ENCODE measurements around the gene FRMD3.

FRMD3 gene

DNA sequence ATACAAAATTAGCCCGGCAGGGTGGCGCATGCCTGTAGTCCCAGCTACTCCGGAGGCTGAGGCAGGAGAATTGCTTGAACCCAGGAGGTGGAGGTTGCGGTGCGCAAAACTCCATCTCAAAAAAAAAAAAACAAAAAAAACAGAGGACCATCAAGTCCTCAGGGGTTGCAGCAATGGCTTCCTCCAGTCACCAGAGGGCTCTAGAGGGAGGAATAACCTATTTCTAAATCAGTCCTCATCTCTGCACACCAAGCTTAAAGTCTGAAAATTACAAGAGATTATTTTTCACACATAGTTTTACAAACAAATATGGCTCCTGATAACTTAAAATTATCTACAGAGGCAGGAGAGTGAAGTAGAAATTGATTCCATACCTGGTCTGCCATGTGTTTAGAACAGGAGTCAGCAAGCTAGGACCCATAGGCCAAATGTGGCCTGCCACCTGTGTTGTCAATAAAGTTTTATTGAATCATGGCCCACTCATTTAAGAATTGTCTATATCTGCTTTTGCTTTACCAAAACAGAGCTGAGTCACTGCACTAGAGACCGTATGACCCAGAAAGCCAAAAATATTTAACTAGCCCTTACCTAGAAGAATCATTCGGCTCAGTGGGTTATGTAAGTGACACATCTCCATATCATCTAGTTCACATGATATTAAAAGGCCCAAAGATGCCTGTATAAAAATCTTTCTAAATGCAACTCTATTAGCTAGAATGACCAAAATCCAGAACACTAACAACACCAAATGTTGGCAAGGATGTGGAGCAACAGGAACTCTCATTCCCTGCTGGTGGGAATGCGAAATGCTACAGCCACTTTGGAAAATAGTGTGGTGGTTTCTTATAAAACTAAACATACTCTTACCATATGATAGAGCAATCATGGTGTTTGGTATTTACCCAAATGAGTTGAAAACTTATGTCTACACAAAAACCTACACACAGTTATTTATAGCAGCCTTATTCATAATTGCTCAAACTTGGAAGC lies 207.7 kb downstream of the FRMD3 start:
- DNase-seq (ENCODE audit: low spot score) = no peak

DNA sequence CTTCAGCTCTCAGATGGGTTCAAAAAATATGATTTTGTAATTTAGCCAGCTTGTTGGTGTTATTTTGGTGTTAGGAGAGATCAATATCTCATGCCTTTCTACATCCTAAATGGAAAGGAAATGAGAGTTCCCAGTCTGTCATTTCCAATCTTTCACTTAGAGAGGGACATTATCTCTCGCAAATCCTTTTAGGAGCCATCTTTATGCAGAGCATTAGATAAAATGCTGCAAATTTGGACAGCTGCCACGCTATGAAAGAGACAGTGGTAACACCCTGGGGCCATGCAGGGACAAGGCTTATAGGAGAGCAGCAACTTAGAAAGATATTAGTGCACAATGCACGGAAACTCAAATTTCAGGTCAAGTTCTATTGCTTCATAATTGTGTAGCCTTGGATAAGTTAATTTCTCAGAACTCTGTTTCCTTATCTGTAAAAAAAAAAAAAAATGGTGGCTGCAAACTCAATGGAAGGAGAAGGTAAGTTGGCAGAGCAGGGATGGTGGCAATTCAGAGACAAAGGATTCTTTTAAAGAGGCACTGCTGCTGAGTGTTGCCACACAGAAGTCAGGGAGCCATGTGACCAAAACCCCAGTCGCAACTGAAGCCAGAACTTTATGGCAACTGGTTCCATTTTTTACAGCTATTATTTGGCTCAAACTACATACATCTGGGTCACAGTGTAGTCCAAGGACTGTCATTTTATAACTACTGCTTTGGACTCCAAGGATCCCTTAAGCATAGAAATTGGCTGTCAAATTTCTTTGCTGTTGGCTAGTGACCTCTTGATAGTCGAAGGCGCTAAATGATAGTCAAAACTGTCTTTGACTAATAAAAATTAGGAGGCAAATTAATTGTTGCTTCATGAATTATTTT lies 210.2 kb downstream of the FRMD3 start:
- no peak for DNase-seq (ENCODE audit: low spot score)

DNA sequence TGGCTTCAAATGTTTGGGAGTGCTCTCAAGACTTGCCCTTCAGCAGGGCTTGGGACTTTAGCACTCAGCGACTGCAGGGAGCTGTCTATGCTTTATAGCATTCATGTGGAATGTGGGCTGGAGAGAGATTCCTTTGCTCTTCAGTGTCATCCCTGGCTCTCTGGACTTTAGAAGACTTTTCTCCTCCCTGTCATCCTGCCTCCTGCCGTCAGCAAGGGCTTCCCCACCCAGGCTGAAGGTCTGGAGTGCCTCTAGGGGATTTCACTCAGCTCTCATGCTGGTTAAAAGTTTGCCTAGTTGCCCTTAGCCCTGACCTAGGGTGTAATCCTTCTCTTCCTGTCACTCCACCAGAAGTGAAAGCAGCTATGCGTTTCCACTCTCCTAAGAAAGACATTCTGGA lies 210.9 kb downstream of the FRMD3 start:
- DNase-seq (ENCODE audit: low spot score) = no peak

DNA sequence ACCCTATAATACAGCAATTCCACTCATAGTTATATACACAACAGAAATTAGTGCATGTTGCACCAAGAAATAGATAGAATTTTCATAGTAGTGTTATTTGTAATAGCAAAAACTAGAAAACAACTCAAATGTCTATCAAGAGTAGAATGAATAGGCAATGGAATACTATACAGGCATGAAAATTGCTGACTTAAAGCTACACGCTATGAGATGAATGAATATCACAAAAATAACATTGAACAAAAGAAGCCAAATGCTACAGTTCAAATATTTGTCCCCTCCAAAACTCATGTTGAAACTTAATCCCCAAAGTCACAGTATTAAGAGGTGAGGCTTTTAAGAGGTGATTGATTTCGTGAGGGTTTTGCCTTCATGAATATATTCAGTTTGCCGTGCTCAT lies 215.1 kb downstream of the FRMD3 start:
- DNase-seq (ENCODE audit: low spot score) = no peak

DNA sequence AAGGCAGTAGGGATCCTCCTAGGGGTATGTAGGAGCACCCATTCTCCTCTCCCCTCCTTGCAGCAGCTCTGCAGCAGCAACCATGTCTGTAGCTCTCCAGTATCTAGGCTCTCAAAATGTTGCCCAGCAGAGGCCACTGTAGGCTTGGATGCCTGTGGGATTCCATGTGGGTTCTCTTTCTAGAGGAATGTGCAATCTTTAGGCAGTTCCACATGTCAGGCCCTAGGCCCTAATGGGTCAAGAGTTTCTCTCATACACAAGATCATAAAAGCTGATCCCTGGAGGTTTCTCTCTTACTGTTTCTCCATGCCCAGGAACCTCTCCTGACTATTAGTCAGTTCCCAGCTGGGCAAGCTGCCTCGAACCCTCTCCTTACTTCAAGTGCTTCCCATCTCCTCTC lies 215.8 kb downstream of the FRMD3 start:
- DNase-seq (ENCODE audit: low spot score) = no peak

DNA sequence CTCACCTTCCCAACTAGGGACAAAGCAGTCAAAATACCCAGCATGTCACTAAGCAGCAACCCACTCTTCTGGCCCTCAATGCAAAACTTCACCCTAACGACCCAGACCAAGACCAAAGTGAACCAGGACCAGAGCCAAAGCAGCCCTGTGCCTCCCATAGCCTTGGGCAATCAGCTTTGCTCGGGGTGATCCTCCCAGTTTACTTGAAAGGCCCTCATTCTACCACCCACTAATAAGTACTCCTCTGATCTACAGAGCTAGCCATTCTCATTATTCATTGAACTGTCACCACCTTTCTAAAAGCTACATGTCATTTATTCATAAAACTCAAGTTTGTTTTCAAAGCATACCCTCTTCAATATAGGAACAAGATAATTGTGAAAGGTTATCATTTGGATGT lies 221.0 kb downstream of the FRMD3 start:
- DNase-seq (ENCODE audit: low spot score) = no peak

DNA sequence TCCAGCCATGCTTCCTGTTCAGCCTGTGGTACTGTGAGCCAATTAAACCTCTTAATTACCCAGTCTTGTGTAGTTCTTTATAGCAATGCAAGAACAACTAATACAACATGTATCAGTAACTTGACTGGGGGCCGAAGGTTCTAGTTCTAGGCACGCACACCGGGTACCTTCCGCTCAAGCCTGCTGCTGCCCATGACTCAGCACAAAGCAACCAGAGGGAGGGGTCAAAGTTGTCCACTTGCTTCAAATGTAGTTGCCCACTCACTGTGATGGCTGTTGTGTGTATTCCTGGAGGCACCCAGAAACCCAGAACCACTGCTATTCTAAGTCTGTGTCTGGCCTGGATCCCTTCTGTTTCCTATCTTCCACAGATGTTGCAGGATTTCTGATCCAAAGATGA lies 222.6 kb downstream of the FRMD3 start:
- no peak for DNase-seq (ENCODE audit: low spot score)

DNA sequence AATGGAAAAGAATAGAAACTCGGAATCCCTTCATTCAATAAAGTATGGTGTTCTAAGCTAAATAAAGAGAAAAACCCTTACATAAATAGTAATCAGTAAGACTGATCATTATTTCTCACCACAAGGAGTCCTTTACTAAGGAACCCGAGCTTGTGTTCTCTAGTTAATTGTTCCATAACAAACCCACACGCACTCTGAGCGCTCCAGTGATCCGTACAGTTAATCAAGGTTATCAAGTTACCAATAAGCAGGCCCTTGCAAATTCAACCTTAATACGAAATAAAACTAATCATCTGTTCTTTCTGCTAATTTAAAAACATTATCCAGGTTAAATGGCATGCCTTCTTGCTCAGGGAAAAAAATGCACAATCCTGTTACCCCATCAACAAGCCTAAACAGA lies 224.4 kb downstream of the FRMD3 start:
- no peak for DNase-seq (ENCODE audit: low spot score)

DNA sequence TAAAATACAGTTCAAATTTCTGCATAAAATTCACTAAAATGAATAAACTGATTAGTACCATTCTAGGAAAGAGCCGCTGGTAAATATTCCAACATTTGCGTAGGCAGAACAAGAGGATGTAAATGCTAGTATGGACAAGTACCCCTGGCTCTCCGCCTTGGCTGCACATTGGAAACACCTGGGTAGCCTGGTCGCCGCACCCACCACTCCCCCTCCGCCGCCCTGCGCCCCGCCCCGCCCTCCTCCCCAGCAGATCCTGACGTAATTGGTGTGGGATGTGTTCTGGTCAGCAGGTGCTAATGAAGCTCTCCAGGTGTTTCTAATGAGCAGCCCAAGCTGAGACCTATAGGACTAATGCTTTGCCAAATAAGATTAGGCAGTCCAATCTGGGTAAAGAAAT lies 225.7 kb downstream of the FRMD3 start:
- DNase-seq (ENCODE audit: low spot score) = no peak

DNA sequence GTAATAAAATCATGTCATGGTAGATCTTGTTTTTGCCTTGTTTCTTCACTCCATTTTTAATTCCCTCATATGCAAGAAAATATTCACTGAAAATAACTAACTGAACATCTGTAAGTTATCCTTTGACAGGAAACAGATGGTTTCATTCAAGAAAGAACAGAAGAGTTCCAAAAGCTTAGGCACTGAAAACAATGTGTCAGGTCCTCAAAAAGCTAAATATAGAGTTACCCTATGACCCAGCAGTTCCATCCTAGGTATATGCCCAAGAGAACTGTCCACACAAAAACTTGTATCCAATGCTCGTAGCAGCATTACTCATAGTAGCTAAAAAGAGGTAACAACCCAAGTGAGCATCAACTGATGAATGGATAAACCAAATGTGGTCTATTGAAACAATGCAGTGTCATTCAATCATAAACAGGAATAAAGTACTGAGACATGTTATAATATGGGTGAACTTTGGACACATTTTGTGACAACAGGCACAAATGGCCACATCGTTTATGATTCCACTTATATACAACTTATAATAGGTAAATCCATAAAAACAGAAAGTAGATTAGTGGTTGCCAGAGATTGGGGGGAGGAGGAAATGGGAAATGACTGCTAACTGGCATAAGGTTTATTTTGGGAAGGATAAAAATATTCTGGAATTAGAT lies 231.0 kb downstream of the FRMD3 start:
- no peak for DNase-seq (ENCODE audit: low spot score)

DNA sequence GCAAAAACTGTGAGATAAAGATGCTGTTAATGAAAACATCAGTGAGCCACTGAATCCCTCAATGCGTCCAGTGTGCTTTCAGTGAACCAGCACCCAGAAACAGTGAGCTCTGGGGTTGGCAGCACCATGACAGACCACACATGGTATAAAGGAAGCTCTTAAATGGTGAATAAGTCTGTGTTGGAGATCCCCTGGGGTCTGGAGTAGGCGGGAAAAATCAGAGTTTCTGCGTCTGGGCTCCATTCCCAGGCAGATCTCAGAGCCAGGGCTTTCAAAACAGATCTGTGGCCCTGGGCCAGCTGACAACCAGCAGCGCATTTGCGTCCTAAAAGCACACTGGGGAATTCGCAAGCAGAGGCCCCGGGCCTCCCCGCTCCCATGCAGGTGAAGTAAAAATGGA lies 233.5 kb downstream of the FRMD3 start:
- no peak for DNase-seq (ENCODE audit: low spot score)

DNA sequence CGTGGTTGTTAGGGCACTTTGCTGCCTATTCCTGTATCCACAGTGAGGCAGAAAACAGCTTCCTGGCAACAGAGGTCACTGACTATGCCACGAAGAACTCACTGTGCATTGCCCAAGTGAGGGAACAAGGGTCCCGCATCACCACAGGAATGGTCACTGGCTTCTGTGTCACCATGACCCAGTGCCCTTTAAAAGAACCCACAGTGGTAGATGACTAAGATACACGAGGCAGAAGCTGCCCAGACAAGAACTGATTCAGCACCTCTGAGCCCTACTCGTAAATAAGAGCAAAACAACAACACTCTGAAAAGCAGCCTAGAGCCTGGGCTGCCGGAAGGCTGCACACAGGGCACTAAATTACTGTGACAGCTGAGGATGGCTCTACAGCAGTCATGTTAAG lies 238.6 kb downstream of the FRMD3 start:
- DNase-seq (ENCODE audit: low spot score) = no peak

DNA sequence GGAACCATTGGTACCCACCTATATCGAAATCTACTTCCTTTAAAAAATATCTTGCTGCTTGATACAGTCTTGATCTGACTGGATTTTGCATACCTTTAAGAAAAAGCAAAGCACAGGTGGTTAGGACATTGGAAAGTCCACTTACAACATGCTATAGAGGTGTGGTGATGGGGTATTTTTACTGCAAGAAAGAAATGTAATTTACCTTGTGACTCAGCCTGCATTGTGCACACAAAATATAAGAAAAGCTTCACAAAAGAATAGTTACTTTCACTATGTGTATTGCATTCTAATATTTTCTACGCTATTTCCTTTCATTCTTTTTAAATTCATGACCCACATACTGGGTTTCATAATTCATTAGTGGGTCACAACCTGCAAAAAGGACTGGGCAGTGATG lies 239.1 kb downstream of the FRMD3 start:
- no peak for DNase-seq (ENCODE audit: low spot score)

DNA sequence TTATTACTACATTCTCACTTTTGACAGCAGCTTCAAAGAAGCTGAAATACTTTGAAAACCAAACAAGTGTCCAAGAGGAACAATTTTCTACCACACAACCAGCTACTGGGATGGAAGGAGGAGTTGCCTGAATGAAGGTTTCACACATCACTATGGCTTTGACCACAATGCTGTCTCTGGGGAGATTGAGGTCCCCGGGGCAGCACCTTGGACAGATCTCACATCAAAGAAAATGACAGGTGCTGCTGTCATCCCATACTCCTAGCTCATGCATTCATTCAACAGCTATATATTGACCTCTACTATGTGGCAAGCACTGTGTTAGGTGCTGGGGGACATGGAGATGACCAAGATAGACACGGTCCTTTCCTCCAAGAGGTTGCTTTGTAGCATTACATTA lies 242.1 kb downstream of the FRMD3 start:
- DNase-seq (ENCODE audit: low spot score) = no peak

DNA sequence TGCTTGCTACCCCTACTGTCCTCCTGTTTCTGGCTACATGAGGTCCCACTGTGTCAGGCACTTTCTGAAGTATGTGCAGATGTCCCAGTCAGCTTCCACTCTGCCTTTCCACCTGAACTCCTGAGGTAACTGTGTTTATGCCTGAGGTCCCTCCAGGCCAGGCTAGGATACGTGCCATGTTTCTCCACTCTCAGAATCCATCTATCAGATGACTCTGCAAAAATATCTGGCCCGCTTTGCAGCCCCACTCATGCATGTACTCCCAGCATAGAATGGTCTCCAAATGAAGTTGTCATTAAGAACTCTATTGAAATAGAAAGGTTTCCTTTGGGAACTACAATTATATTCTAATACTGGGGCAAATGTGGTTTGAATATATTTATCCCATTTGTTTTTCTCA lies 243.4 kb downstream of the FRMD3 start:
- no peak for DNase-seq (ENCODE audit: low spot score)

DNA sequence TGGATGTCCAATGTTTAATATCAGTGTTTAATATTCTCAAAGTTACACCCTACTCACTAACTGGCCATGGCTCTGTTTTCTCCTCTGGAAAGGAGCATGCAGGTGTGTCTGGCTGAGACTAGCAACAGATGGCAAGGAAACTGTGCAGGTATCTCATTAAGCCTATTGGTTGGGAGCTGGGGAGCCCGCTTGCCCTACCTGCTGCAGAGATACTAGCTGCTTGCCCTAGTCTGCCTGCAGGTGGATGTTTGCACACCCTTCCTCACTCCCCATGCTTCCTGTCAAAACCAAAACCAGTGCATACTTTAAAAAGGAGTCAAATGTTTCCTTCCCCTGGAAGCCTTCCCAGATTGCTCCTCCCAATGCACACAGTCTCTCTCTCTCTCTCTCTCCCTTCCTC lies 247.0 kb downstream of the FRMD3 start:
- no peak for DNase-seq (ENCODE audit: low spot score)

DNA sequence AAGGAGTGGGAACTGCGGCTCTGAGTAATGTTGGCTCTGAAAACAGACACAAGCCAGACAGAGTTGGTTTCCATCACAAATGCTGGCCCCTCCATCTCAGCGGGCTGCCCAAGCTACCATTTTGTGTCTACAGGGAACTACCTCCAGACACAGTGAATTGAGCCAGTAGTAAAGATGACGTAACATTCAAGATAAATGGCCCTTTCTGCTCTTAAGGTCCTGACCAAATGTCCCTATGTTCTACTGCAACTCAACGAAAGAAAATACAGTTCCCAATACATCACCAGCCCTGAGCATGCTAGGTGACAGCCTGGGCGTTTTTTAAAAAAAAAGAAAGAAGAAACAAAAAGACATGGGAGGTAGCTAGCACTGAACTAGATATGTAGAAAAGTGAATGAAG lies 247.5 kb downstream of the FRMD3 start:
- DNase-seq (ENCODE audit: low spot score) = no peak

DNA sequence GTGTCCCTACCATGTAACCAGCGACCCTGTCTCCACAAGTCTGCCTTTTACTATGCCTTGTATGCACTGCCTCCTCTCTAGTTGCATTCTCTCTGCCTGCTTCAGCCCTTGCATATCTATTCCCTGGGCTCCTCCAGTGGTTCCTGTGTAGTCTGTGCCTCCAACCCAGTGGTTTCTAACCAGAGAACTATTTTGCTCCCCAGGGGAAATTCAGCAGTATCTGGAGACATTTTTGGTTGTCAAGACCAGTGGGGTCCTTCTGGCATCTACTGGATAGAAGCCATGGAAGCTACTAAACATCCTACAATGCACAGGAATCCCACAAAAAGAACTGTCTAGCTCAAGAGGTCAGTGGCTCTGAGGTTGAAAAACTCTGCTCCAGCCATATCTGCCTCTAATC lies 251.2 kb downstream of the FRMD3 start:
- DNase-seq (ENCODE audit: low spot score) = no peak

DNA sequence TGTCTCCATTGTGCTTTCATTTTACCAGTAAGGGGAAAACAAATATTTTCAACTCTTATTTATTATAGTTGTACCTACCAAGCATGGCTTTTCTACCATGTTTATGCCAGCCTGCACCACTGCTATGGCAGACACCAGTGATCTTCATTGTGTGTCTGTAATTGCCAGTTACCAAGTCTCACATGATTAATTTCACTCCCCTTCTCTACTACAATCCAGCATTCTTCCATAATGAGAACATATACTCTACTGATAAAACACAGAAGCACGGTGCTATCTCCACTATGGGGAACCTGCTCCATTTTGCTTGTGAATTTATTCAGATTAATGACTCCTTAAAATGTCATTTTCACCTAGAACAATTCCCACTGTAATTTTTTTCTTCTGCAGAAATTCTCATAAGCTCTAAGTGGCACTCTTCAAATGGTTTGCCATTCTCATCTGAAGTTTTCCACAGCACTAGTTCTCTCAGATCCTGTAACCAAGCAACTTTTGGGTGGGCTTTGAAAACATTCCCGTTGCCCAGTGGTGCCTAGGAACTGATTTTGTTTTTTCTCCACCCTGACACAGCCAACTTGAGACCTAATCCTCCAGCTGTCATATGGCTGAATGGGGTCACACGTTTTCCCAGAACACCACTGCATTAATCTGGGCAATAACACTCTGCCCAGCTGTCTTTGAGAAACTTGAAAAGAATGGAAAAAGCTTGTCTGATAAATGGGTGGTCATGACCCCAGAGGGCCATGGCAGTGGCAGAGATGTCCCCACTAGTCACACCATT lies 252.6 kb downstream of the FRMD3 start:
- DNase-seq (ENCODE audit: low spot score) = no peak

DNA sequence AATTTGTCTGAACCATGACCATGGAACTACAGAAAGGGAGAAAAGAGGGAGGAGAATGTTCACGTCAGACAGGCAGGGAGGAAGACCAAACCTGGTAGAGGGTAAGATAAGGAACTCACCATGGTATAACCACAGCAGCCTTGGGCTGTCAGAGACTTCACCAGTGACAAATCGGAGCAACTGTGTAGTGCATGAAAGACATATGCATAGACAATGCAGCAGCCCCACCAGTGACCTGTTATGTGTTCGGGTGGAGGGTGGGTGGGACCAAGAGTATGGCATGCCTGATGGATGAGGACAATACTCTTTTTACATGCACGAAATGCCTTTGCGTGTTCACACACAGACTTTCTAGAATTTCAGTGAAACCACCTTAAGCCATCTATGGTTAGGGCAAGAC lies 253.5 kb downstream of the FRMD3 start:
- DNase-seq (ENCODE audit: low spot score) = no peak

DNA sequence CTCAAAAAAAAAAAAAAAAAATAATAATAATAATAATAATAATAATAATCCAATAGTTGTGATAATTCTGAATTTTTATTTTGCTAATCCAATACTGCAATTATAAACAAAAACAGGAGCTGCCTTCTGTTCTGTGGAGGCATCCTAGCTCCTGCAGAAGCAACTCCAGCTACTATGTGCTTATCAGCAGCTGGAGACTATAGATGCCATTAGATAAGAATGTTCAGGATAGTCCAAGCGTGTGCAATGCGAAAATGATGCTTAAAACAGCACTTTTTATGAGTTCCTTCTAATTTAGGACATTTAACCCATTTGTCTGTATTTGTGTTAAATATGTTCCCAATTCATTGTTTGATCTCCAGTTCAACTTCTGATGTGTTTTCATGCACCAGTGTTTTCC lies 254.7 kb downstream of the FRMD3 start:
- DNase-seq (ENCODE audit: low spot score) = no peak
